PC-9 (cell line): ENCODE results near the gene LIMS2. TPM values are rescaled to one million over a fixed set of nuclear protein-coding genes. Genes with fewer than 3 reads are reported as not detected.

Source experiments
- BruUV-seq: library from RNA; stranded (reverse); fragments of 400-500 nt; replicated peaks from 2 replicates; lab custom pipeline; 2021; lab: Mats Ljungman, UMichigan
- CTCF ChIA-PET: fragments of 300-600 bp; sonication (Branson Sonifier 250); formaldehyde crosslinking; loops from one replicate; lab custom pipeline; 2022; ENCODE audit warnings: antibody characterized with exemption; lab: Charles Lee
- POLR2A ChIA-PET: fragments of 300-600 bp; sonication (Branson Sonifier 250); formaldehyde crosslinking; loops from one replicate; lab custom pipeline; 2022; ENCODE audit warnings: antibody characterized with exemption; ENCODE audit not compliant: unreplicated experiment; lab: Charles Lee
- DNase-seq, 2 experiments: peaks; one replicate each; pipeline versions ENCODE4 v3.0.0 to v3.0.0-alpha.2; 2015 to 2022; ENCODE audit warnings: mixed read lengths in 1 of 2
- H2AFZ ChIP-seq: fragments of 200-600 bp; sonication (generic); 2 replicates; pipeline ENCODE4 v1.8.1; 2017; ENCODE audit warnings: antibody characterized with exemption
- H3F3A ChIP-seq: fragments of 200-600 bp; sonication (generic); 2 replicates; pipeline ENCODE4 v1.8.1; 2017; ENCODE audit warnings: antibody characterized with exemption, mild to moderate bottlenecking, low read depth; ENCODE audit not compliant: insufficient read depth
- H3K27ac ChIP-seq: fragments of 200-600 bp; sonication (generic); 2 replicates; pipeline ENCODE4 v1.6.1; 2016; ENCODE audit warnings: mixed run types
- H3K27me3 ChIP-seq: fragments of 200-600 bp; sonication (generic); 2 replicates; pipeline ENCODE4 v1.6.1; 2016; ENCODE audit warnings: low read depth, mixed run types; ENCODE audit not compliant: insufficient read depth
- H3K36me3 ChIP-seq: fragments of 200-600 bp; sonication (generic); 2 replicates; pipeline ENCODE4 v1.6.1; 2016; ENCODE audit warnings: low read depth, mixed run types
- H3K4me1 ChIP-seq: fragments of 200-600 bp; sonication (generic); replicated peaks from 2 replicates; pipeline ENCODE4 v1.6.1; 2016; ENCODE audit warnings: mixed run types; ENCODE audit not compliant: insufficient read depth
- H3K4me2 ChIP-seq: fragments of 200-600 bp; sonication (generic); 2 replicates; pipeline ENCODE4 v1.6.1; 2017; ENCODE audit warnings: mixed run types
- H3K4me3 ChIP-seq: fragments of 200-600 bp; sonication (generic); 2 replicates; pipeline ENCODE4 v1.6.1; 2016; ENCODE audit warnings: mixed run types
- H3K79me2 ChIP-seq: fragments of 200-600 bp; sonication (generic); 2 replicates; pipeline ENCODE4 v1.6.1; 2017; ENCODE audit warnings: low read depth, mixed run types
- H3K9me2 ChIP-seq: fragments of 200-600 bp; sonication (generic); 2 replicates; pipeline ENCODE4 v1.8.1; 2017; ENCODE audit warnings: mild to moderate bottlenecking; ENCODE audit not compliant: insufficient read depth
- H3K9me3 ChIP-seq: fragments of 200-600 bp; sonication (generic); 2 replicates; pipeline ENCODE4 v1.8.1; 2016; ENCODE audit warnings: low read depth; ENCODE audit not compliant: insufficient read depth
- H4K20me1 ChIP-seq: fragments of 200-600 bp; sonication (generic); 2 replicates; pipeline ENCODE4 v1.8.1; 2017; ENCODE audit not compliant: insufficient read depth
- CTCF ChIP-seq: fragments of 200-600 bp; sonication (generic); conservative IDR thresholded peaks from 2 replicates; pipeline ENCODE4 v1.6.1; 2017; ENCODE audit warnings: mixed run types, antibody characterized with exemption, mild to moderate bottlenecking, moderate library complexity
- EZH2 ChIP-seq: fragments of 200-600 bp; sonication (generic); IDR thresholded peaks from 2 replicates; pipeline ENCODE4 v1.8.0; 2017; ENCODE audit warnings: antibody characterized with exemption, low read depth
- intact Hi-C: fragments of 100-400 bp; cut with micrococcal nuclease; formaldehyde crosslinking; loops from one replicate; pipeline ENCODE4 v1.10.0; 2022; ENCODE audit not compliant: unreplicated experiment
- total RNA-seq: library from RNA; stranded (reverse); gene quantifications from 2 replicates; pipeline ENCODE4 v1.2.3, GENCODE V29; 2021

LIMS2 gene
- total RNA-seq, 1 experiment from 2014 or later = 1.4 TPM

GRCh38 chr2:127660291-127660578 is 15.1 kb downstream of the LIMS2 start:
- no peaks in the 10 kb centered on the region for H3K4me1 ChIP-seq
- H3K4me2 ChIP-seq = no peak overlapping the region
- H3K9me2 ChIP-seq = no peaks in the 10 kb centered on the region
- no peak overlapping the region for H2AFZ ChIP-seq
- no peaks in the 10 kb centered on the region for H3K79me2 ChIP-seq
- ChIA-PET CTCF (no interaction called here), POLR2A (interaction anchor here (0.6 kb wide), 1 partner anchor 69 kb away, joined by 4 read pairs; no protein-coding TSS in a partner anchor)
- H3K4me3 ChIP-seq = no peak overlapping the region
- peaks cover 10% of the 10 kb centered on the region; the same call in 1 of the 2 replicates for H3K27me3 ChIP-seq
- H4K20me1 ChIP-seq = no peaks in the 10 kb centered on the region
- no peaks in the 10 kb centered on the region for H3K36me3 ChIP-seq
- TF ChIP-seq EZH2 = no peak
- no peak for TF ChIP-seq CTCF
- no peak for DNase-seq
- BruUV-seq = no TSS peak
- peaks cover 5% of the 10 kb centered on the region; the same call in 1 of the 2 replicates for H3K9me3 ChIP-seq
- H3K27ac ChIP-seq = no peak overlapping the region
- H3F3A ChIP-seq = no peaks in the 10 kb centered on the region
- intact Hi-C loops = no loop called here

DNA sequence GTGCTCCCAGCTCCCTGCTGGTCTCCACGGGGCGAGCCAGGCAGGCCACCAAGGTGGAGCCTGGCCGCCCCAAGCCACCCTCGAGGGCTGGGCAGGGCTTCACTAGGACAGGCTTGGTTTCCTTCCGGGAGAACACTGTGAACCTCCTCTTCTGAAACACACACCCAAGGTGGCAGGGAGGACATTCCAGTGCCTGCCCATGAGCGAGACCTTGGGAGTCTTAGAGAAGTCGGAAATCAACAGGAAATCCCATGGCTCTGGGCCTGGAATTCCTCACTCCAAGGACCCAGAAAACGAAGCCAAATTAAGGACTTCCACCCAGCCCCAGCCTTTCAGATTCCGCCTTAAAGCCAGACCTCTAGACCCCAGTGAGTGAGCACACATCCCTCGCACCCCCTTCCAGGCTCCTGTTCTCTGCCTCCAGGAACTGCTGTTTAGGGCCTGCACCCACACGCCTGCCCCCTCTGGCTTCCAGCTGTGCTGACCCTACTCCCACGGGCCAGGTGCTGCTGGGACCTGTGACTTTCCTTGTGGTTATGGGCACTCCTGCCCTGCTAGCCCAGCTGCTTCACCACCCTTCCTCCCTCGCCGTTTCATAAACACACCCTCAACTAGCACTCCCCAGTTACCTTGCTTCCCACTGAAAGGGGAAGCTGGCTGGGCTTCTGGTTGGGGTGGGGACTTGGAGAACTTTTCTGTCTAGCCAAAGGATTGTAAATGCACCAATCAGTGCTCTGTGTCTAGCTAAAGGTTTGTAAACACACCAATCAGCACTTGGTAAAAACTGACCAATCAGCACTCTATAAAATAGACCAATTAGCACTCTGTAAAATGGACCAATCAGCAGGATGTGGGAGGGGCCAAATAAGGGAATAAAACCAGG is 15.7 kb downstream of the LIMS2 start:
- H3K9me2 ChIP-seq = no peaks in the 10 kb centered on the region
- H3F3A ChIP-seq = no peaks in the 10 kb centered on the region
- H4K20me1 ChIP-seq = no peaks in the 10 kb centered on the region
- no peak for DNase-seq
- peaks cover 5% of the 10 kb centered on the region; the same call in 1 of the 2 replicates for H3K9me3 ChIP-seq
- intact Hi-C loops = no loop called here
- no peaks in the 10 kb centered on the region for H3K79me2 ChIP-seq
- TF ChIP-seq CTCF (no peak), EZH2 (no peak)
- ChIA-PET CTCF (no interaction called here), POLR2A (interaction anchor here (0.6 kb wide), 1 partner anchor 68 kb away, joined by 4 read pairs; no protein-coding TSS in a partner anchor)
- no peak overlapping the region for H3K4me2 ChIP-seq
- no peaks in the 10 kb centered on the region for H3K36me3 ChIP-seq
- H3K4me1 ChIP-seq = no peaks in the 10 kb centered on the region
- no peak overlapping the region for H3K27ac ChIP-seq
- no TSS peak for BruUV-seq
- peaks cover 4% of the 10 kb centered on the region; the same call in 1 of the 2 replicates for H3K27me3 ChIP-seq
- no peak overlapping the region for H3K4me3 ChIP-seq
- no peak overlapping the region for H2AFZ ChIP-seq

- Histone ChIP-seq H3K4me1 (no peaks in the 10 kb centered on the region), H3F3A (no peaks in the 10 kb centered on the region), H3K4me2 (no peak overlapping the region), H3K27ac (no peak overlapping the region), H4K20me1 (no peaks in the 10 kb centered on the region), H3K9me2 (no peaks in the 10 kb centered on the region), H2AFZ (no peak overlapping the region), H3K79me2 (no peaks in the 10 kb centered on the region), H3K36me3 (no peaks in the 10 kb centered on the region), H3K9me3 (peaks cover 5% of the 10 kb centered on the region; the same call in 1 of the 2 replicates), H3K27me3 (0 out of 2 replicates have a peak, but pooled peaks cover 2% of the 10 kb centered on the region), H3K4me3 (no peak overlapping the region)
- DNase-seq = no peak
- TF ChIP-seq CTCF = no peak
- no peak for TF ChIP-seq EZH2
- ChIA-PET CTCF (no interaction called here), POLR2A (no interaction called here)
- intact Hi-C loops = no loop called here
- BruUV-seq = no TSS peak
These were observed 16.5 kb downstream of the LIMS2 start for GRCh38 chr2:127658641-127659407.
